CD4-positive, alpha-beta T cell (primary cell): ENCODE data around the gene FRMD5. TPM values are rescaled to one million over a fixed set of nuclear protein-coding genes. Genes with fewer than 3 reads are reported as not detected.

ENCODE experiments used
- ATAC-seq: fragments of 200-7000 bp; cut with Tn5 transposase; one replicate; pipeline ENCODE4 v1.10.0; 2022; ENCODE audit warnings: mild to moderate bottlenecking; ENCODE audit not compliant: poor library complexity
- CTCF ChIA-PET: fragments of 350-600 bp; sonication (Branson Sonifier 250); formaldehyde crosslinking; loops from one replicate; lab custom pipeline; 2021; ENCODE audit warnings: antibody characterized with exemption, inconsistent platforms; lab: Charles Lee
- POLR2A ChIA-PET: fragments of 350-600 bp; sonication (Branson Sonifier 250); formaldehyde crosslinking; loops from one replicate; lab custom pipeline; 2021; ENCODE audit warnings: antibody characterized with exemption, inconsistent platforms; lab: Charles Lee
- DNase-seq, 14 experiments: peaks; one replicate each; pipeline ENCODE4 v3.0.0-alpha.2; 2013 to 2020; ENCODE audit warnings: mixed read lengths in 2 of 14
- H3K27ac ChIP-seq, 2 donors: one replicate each; pipeline versions ENCODE4 v1.5.1 to v1.7.0; 2013; ENCODE audit warnings: low read length in 2 of 2, low read depth in 1 of 2, mild to moderate bottlenecking in 1 of 2
- H3K27me3 ChIP-seq, 2 experiments: 1 replicate in 1 of 2; 2 replicates in 1 of 2; pipeline versions ENCODE4 v1.6.1 to v1.7.0; 2013; ENCODE audit warnings: low read length in 2 of 2, control low read depth in 1 of 2, mild to moderate bottlenecking in 1 of 2, moderate library complexity in 1 of 2; ENCODE audit not compliant: insufficient read depth in 2 of 2, control insufficient read depth in 1 of 2
- H3K36me3 ChIP-seq: one replicate; pipeline ENCODE4 v1.6.1; 2013; ENCODE audit warnings: low read length, control low read depth; ENCODE audit not compliant: insufficient read depth
- H3K4me1 ChIP-seq: one replicate; pipeline ENCODE4 v1.6.1; 2013; ENCODE audit warnings: low read length, control low read depth; ENCODE audit not compliant: insufficient read depth
- H3K4me3 ChIP-seq: one replicate; pipeline ENCODE4 v1.5.1; 2013; ENCODE audit warnings: mild to moderate bottlenecking, low read length, moderate library complexity
- H3K9me3 ChIP-seq, 2 experiments: 1 replicate in 1 of 2; 2 replicates in 1 of 2; pipeline versions ENCODE4 v1.6.1 to v1.7.0; 2013; ENCODE audit warnings: low read length in 2 of 2, mild to moderate bottlenecking in 2 of 2, control low read depth in 1 of 2, moderate library complexity in 1 of 2; ENCODE audit not compliant: control insufficient read depth in 1 of 2, insufficient read depth in 1 of 2
- H3K27ac Mint-ChIP-seq: one replicate; pipeline ENCODE4 v1.8.0; 2020; ENCODE audit warnings: mixed read lengths
- H3K27me3 Mint-ChIP-seq: one replicate; pipeline ENCODE4 v1.8.0; 2021; ENCODE audit warnings: mixed read lengths
- H3K36me3 Mint-ChIP-seq: one replicate; pipeline ENCODE4 v1.8.0; 2021; ENCODE audit warnings: low read depth, mixed read lengths
- H3K4me1 Mint-ChIP-seq: one replicate; pipeline ENCODE4 v1.8.0; 2021; ENCODE audit warnings: low read depth, mixed read lengths
- H3K4me3 Mint-ChIP-seq: one replicate; pipeline ENCODE4 v1.8.0; 2020; ENCODE audit warnings: mild to moderate bottlenecking, mixed read lengths
- H3K9me3 Mint-ChIP-seq: one replicate; pipeline ENCODE4 v1.8.0; 2020; ENCODE audit warnings: mixed read lengths
- CTCF ChIP-seq: fragments of 200-600 bp; IDR thresholded peaks from one replicate; pipeline ENCODE4 v1.8.0; 2022; ENCODE audit warnings: antibody characterized with exemption, mild to moderate bottlenecking
- intact Hi-C, 2 experiments: fragments of 100-400 bp; cut with DNase I in 1 of 2; cut with micrococcal nuclease in 1 of 2; formaldehyde crosslinking; loops; one replicate each; pipeline versions ENCODE4 v1.15.1 to v1.9.0; 2023 to 2025; cut with DNase I, micrococcal nuclease
- total RNA-seq, 174 experiments: library from RNA in 2 of 174; stranded (reverse) in 2 of 174; gene quantifications; one replicate each; pipeline ENCODE4 v1.2.3 and lab custom pipeline; 2021 to 2026

The FRMD5 gene
- total RNA-seq, 2 experiments from 2014 or later, result not detected

- no peak for DNase-seq
- ChIA-PET CTCF (no interaction called here), POLR2A (no interaction called here)
- no peak for ATAC-seq
- H3K9me3 Mint-ChIP-seq, result no peaks in the 10 kb centered on the region
- no peak overlapping the region for H3K27ac Mint-ChIP-seq
- Histone ChIP-seq H3K36me3 (no peaks in the 10 kb centered on the region), H3K27me3 (peaks cover 4% of the 10 kb centered on the region in 2 experiments), H3K4me3 (no peak overlapping the region), H3K4me1 (no peaks in the 10 kb centered on the region), H3K9me3 (no peaks in the 10 kb centered on the region), H3K27ac (no peak overlapping the region)
- no peak for TF ChIP-seq CTCF
- H3K4me3 Mint-ChIP-seq, result no peak overlapping the region
- H3K36me3 Mint-ChIP-seq, result no peaks in the 10 kb centered on the region
- intact Hi-C loops, result no loop called here
- no peaks in the 10 kb centered on the region for H3K4me1 Mint-ChIP-seq
- H3K27me3 Mint-ChIP-seq, result peaks cover 32% of the 10 kb centered on the region
Observed at GRCh38 chr15:44130778-44131177, 64.3 kb downstream of the FRMD5 start.

- Histone ChIP-seq H3K9me3 (no peaks in the 10 kb centered on the region), H3K4me3 (no peak overlapping the region), H3K4me1 (no peaks in the 10 kb centered on the region), H3K36me3 (no peaks in the 10 kb centered on the region), H3K27ac (no peak overlapping the region), H3K27me3 (peaks cover 4% of the 10 kb centered on the region in 2 experiments)
- H3K4me1 Mint-ChIP-seq, result no peaks in the 10 kb centered on the region
- ChIA-PET CTCF (no interaction called here), POLR2A (no interaction called here)
- H3K27me3 Mint-ChIP-seq, result peaks cover 32% of the 10 kb centered on the region
- ATAC-seq (no peak), DNase-seq (no peak)
- no peak overlapping the region for H3K4me3 Mint-ChIP-seq
- H3K36me3 Mint-ChIP-seq, result no peaks in the 10 kb centered on the region
- no peaks in the 10 kb centered on the region for H3K9me3 Mint-ChIP-seq
- intact Hi-C loops, result no loop called here
- H3K27ac Mint-ChIP-seq, result no peak overlapping the region
- TF ChIP-seq CTCF, result no peak
Observed at GRCh38 chr15:44129911-44130310, 65.2 kb downstream of the FRMD5 start.

GRCh38 chr15:44128443-44128842, 66.6 kb downstream of the FRMD5 start:
- ChIA-PET POLR2A (no interaction called here), CTCF (no interaction called here)
- Histone ChIP-seq H3K36me3 (no peaks in the 10 kb centered on the region), H3K9me3 (no peaks in the 10 kb centered on the region), H3K27ac (no peak overlapping the region), H3K27me3 (peaks cover 4% of the 10 kb centered on the region in 2 experiments), H3K4me1 (no peaks in the 10 kb centered on the region), H3K4me3 (no peak overlapping the region)
- no peak for DNase-seq
- H3K4me1 Mint-ChIP-seq, result no peaks in the 10 kb centered on the region
- no peaks in the 10 kb centered on the region for H3K36me3 Mint-ChIP-seq
- TF ChIP-seq CTCF, result no peak
- H3K27me3 Mint-ChIP-seq, result peaks cover 30% of the 10 kb centered on the region
- H3K4me3 Mint-ChIP-seq, result no peak overlapping the region
- no peak overlapping the region for H3K27ac Mint-ChIP-seq
- no peaks in the 10 kb centered on the region for H3K9me3 Mint-ChIP-seq
- intact Hi-C loops, result no loop called here
- ATAC-seq, result no peak
